ENCODE results near the gene CEP170B.
A peak's percentile ranks its signal among the peaks of the same experiment; 100 is the strongest.
"Not testable (repeated sequence)": the region's sequence is repeated elsewhere in the genome, so short reads cannot be mapped to it uniquely, and the experiment has no call there.

The CEP170B gene

DNA sequence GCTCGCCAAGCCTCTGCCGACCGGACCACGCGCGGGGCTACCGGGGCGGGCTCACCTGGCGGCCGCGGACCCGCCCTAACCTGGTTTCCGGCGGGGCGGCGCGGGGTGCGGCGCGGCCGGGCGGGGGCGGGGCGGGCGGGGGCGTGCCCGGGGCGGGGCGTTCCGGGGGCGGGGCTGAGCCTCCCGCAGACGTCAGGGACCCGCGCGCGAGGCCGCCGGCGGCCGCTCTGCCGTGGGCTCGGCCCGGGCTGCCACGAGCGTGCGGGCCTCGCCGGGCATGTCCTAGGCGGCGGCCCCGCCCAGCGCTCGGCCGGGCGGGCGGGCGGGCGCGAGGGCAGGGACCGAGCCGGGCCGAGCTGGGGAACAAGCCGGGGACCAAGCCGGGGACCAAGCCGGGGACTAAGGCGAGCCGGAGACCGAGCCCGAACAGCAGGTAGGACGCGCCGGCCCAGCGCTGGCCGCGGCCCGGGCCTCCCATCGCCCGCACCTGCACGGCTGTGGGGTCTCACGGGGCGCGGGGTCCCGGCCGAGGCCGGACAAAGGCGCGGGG, at the start of gene CEP170B:
Gene CEP170B (plus strand): TSS at position 188 of the 550 bp plus-strand sequence. CDS start 3,183 bp downstream, outside the sequence.
- peak; percentile 73 for DNase-seq (ENCODE audit: low spot score)

DNA sequence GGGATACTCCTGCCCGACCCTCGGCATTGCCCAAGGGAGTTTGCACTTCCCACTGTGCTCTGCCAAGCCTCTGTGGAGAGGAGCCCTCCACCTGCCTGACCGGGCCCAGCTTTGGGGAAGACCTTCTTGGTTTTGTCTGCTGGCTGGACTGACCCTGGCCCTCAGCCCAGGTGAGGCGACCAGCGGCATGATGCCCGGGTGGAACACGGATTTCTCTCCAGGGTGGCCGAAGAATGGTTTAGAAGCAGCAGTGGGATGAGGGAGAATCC, 48.5 kb upstream of the CEP170B start:
- no peak for DNase-seq (ENCODE audit: low spot score)

DNA sequence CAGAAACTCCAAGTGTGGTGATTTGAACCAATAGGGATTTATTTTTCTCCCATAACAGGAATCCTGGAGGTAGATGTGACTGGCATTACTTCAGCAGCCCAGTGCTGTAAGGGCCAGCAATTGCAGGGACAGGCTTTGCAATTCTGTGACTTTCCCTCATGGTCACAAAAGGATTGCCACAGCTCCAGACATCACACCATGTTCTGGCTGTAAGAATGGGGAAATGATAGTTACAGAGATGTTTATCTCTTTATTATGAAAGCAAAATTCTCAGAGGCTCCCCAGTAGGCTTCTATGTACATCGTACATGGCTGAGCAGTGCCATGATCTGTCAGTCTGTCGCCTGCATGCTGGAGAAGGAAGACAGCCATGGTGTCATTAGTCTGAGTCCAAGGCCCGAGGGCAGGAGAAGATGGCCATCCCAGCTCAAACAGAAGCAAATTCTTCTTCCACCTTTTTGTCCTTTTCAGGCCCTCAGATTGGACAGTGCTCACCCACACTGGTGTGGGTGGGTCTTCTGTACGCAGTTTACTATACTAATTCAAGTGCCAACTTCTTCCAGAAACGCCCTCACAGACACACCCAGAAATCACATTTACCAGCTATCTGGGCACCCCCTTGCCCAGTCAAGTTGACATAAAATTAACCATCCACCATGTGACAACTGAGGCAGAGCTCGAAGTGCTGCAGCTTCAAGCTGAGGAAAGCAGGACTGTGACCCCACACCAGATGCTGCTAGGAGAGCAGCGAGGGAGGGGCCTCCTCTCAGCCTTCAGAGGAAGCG, 46.9 kb upstream of the CEP170B start:
- no peak for DNase-seq (ENCODE audit: low spot score)

- DNase-seq (ENCODE audit: low spot score): no peak
These were observed 46.3 kb upstream of the CEP170B start for GRCh38 chr14:104818714-104819161.

GRCh38 chr14:104819361-104819781, 45.7 kb upstream of the CEP170B start:
- no peak for DNase-seq (ENCODE audit: low spot score)

DNA sequence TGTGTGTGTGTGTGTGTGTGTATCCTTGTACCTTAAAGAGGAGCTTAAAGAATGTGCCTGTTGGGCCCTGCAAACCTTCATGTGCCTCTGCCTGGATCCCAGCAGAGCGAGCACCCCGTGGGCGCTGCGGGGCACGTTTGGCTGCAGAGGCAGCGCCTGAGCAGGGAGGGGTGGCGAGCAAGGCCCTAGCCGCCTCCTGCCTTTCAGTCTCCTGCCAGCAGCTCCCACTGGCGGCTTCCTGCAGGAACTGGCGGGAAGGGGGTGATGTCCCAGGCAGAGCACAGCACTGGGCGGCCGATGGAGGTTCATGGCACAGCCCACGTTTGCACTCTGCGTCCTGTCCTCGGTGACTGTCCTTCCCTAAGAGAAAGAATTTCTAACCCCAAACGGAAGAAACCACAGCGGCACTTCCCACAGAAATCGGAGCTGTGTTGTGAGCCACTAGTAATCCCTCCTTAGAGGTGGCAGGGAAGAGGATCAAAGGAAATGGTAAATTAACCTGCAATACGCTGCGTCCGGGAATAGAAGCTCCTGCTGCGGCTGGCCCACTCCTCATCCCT, 44.3 kb upstream of the CEP170B start:
- DNase-seq (ENCODE audit: low spot score): peak; percentile 79

- no peak for DNase-seq (ENCODE audit: low spot score)
These were observed 43.7 kb upstream of the CEP170B start for GRCh38 chr14:104821229-104821945.

DNA sequence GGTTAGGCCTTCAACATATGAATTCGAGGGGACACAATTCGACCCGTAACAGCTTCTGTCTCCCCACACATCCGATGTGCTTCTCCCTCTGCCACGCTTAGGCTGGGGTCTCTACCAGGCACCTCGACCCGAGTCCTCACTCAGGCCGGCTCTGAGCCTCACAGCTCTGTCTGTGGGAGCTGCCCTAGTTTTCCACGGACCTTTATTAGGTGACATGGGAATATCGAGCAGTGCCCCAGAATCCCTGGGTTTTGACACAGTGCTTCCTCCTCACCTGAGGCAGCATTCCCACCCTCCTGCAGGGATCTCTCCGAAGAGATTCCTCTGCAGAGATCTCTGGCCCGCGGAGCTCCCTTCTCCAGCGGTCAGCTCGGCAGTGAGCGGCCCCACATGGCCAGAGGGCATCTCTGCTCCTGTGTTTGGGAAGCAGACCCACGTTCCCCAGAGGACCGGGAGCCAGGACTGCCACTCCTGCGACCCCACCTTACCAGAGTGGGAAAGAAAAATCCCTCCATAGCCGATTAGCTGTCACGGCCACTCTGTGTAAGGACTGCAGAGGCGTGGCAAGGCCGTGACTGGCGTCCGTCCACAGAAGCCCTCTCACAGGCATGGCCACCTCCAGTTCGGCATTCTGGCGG, 43.0 kb upstream of the CEP170B start:
- no peak for DNase-seq (ENCODE audit: low spot score)

GRCh38 chr14:104822821-104823615, 42.0 kb upstream of the CEP170B start:
- no peak for DNase-seq (ENCODE audit: low spot score)

DNA sequence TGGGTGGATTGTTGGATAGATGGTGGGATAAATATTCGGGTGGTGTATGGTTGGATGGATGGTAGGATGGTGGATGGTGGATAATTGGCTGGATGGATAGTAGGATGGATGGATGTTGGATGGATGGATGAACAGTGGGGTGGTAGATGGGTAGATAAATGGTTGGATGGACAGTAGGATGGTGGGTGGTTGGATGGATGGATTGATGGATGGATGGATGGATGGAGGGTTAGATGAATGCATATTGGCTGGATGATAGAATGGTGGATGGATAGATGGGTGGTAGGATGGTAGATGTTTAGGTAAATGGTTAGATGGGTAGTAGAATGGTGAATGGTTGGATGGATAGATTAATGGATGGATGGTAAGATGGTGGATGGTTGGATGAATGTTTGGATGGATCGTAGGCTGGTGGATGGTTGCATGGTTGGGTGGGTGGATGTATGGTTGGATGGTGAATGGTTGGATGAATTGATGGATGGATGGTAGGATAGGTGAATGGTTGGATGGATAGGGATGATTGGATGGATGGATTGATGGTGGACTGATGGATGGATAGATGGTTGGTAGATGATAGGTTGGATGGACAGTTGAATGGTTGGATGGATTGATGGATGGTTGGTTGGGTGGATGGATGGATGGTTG, 40.6 kb upstream of the CEP170B start:
- no peak for DNase-seq (ENCODE audit: low spot score)

GRCh38 chr14:104826189-104826860, 38.7 kb upstream of the CEP170B start:
- DNase-seq (ENCODE audit: low spot score): peak; percentile 98

DNA sequence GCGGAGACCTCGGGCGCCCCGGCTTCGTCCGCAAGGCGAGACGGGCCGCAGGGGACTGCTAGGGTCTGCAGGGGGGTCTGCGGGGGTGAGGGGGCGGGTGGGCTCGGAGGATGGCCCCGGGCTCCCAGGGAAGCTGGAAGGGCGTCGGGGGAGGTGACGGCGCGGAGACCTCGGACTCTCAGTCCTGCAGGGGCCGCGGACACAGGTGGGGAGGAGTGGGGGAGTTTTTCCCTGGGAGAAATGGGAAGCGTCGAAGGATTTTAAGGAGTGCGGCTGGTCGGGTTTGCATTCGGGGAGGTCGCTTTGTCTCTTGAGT, 38.2 kb upstream of the CEP170B start:
- no peak for DNase-seq (ENCODE audit: low spot score)

GRCh38 chr14:104827177-104828055, 37.7 kb upstream of the CEP170B start:
- DNase-seq (ENCODE audit: low spot score): peak; percentile 88

DNA sequence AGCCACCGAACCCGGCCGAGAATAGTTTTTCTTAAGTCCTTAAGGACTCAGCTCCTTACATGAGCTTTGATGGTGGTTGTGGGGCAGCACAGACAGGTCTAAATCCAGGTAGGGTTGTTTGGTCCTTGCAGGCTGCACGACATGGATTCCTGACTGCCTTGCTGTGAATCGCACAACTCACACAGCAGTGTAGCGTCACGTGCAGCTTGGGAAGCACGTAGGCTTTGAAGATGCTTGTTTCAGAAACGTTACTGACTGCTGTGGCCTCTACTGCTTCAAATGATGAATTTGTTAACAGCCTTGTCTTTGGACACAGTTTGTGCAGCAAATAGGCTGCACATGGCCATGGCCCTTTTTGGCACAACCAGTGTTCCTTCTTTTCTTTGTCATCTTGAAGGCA, 34.3 kb upstream of the CEP170B start:
- DNase-seq (ENCODE audit: low spot score): no peak

DNA sequence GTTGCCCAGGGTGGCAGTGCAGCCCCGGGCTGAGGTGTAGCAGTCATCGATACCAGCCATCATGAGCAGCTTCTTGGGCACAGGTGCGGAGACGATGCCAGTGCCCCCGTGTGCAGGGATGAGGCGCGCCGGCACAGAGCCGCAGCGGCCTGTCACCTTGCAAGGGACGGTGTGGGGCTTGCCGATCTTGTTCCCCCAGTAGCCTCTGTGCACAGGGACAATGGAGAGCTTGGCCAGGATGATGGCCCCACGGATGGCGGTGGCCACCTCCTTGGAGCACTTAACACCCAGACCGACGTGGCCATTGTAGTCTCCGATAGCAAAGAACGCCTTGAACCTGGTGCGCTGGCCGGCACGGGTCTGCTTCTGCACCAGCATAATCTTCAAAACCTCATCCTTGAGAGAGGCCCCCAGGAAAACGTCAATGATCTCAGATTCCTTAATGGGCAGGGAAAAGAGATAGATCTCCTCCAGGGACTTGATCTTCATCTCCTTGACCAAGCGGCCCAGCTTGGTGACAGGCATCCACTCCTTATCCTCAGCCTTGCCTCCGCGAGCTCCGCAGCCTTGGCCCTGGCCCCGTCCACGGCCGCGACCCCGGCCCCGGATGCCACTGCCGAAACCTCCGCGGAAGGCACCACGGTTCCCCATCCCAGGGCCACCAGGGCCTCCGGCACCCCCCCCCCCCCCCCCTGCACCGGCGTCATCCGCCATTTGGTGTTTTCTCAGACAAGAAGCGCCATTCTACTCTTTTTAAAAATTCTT, 28.7 kb upstream of the CEP170B start:
- DNase-seq (ENCODE audit: low spot score): not testable (repeated sequence)

- DNase-seq (ENCODE audit: low spot score): no peak
These were observed 23.3 kb upstream of the CEP170B start for GRCh38 chr14:104841730-104842129.

DNA sequence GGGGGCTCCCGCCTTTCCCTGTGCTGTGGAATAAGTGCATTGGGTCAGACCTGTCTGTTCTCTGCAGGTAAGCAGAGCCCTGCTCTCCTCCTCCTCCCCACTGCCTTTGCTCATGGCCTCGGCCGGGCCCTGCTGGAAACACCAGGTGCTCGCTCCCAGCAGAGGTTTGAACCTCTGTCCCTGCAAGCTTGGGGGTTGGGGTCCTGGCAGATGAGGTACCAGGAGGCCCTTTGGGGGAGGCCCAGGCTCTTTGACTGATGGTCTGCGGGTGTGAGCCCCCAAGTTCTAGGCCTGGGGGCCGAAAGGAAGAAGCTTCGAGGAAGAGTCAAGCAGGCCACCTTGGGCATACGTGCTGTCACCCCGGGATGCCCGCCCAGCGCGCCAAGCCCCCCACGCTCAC, 22.1 kb upstream of the CEP170B start:
- DNase-seq (ENCODE audit: low spot score): no peak

DNA sequence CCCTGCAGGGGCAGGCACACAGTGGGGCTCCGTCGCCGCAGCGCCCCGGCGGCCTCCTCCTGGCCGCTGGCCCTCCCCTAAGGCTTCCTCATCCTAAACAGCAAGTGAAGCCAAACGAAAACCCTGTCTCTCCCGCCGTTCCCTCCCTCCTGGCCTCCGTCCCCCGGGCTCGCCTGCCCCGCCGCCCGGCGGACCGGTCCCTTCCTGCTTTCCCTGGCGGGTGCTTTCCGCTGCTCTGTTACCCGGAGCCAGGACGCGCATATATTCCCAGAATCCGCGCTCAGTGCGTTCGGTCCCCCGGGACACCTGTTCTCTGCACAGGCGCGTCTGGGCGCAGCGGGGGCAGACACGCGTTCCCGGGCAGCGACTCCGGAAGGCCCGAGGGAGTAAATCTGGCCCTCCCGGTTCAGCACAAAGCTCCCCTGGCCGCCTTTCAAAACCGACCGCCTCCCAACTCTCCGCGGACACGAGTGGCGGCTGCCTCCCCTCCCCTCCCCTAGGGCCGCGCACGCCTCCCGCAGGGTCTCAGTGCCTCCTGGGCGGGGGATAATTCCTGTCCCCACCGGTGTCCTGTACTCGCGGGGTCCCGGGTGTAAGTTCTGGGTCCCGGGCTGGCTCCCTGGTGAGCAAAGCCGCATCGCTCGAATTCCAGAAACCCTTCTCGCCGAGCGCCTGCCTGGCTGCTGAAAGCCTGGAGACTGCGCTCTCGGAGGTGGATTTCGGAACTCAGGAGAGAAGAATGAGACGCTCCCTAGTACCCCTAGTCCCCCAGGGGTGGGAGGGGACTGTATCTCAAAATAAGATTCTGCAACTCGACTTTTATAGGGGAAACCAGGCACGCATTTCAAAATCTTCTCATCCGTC, 21.4 kb upstream of the CEP170B start:
- peak; percentile 78 for DNase-seq (ENCODE audit: low spot score)

All from ecto neural progenitor cell (in vitro differentiated cells).